ENCODE results near the gene CHRM4.
A peak's percentile ranks its signal among the peaks of the same experiment; 100 is the strongest.

The CHRM4 gene

GRCh38 chr11:46414879-46415278 is 23.3 kb upstream of the CHRM4 start:
- no peak overlapping the region for H3K27ac ChIP-seq (ENCODE audit: insufficient read depth in 1 of 2, low read depth in 1 of 2, low read length in 2 of 2, poor library complexity in 1 of 2, severe bottlenecking in 2 of 2)
- no peaks in the 10 kb centered on the region for H3K4me1 ChIP-seq (ENCODE audit: control extremely low read depth in 1 of 4, control insufficient read depth in 4 of 4, insufficient read depth in 4 of 4, low read length in 3 of 4)
- CTCF ChIA-PET: no interaction called here
- no peak overlapping the region for H3K4me3 ChIP-seq (ENCODE audit: control insufficient read depth in 1 of 7, extremely low read depth in 1 of 7, insufficient read depth in 4 of 7, low read depth in 2 of 7, low read length in 6 of 7)
- no peak for DNase-seq
- no peaks in the 10 kb centered on the region for H3K9me3 ChIP-seq (ENCODE audit: control extremely low read depth in 1 of 5, control insufficient read depth in 4 of 5, insufficient read depth in 2 of 5, low read depth in 1 of 5, low read length in 4 of 5)
- no peaks in the 10 kb centered on the region for H3K27me3 ChIP-seq (replicated peaks in 2 of 5; ENCODE audit: control insufficient read depth in 4 of 5, insufficient read depth in 5 of 5, low read length in 4 of 5)
- H3K36me3 ChIP-seq (ENCODE audit: control insufficient read depth in 4 of 4, insufficient read depth in 4 of 4, low read length in 3 of 4): peaks cover 14 to 57% (median 31%) of the 10 kb centered on the region in 4 experiments
- 63% methylated on average over 3 of the region's 3 CpGs for whole genome bisulfite sequencing (ENCODE audit: insufficient coverage)
- POLR2A ChIA-PET: no interaction called here

- no CpG with 5 or more reads among the region's 5 CpGs for WGBS (ENCODE audit: insufficient coverage)
- ChIA-PET POLR2A (no interaction called here), CTCF (no interaction called here)
- Histone ChIP-seq H3K4me1 (ENCODE audit: control extremely low read depth in 1 of 4, control insufficient read depth in 4 of 4, insufficient read depth in 4 of 4, low read length in 3 of 4) (no peaks in the 10 kb centered on the region), H3K36me3 (ENCODE audit: control insufficient read depth in 4 of 4, insufficient read depth in 4 of 4, low read length in 3 of 4) (peaks cover 16 to 62% (median 34%) of the 10 kb centered on the region in 4 experiments), H3K27me3 (replicated peaks in 2 of 5; ENCODE audit: control insufficient read depth in 4 of 5, insufficient read depth in 5 of 5, low read length in 4 of 5) (no peaks in the 10 kb centered on the region), H3K9me3 (ENCODE audit: control extremely low read depth in 1 of 5, control insufficient read depth in 4 of 5, insufficient read depth in 2 of 5, low read depth in 1 of 5, low read length in 4 of 5) (no peaks in the 10 kb centered on the region), H3K27ac (ENCODE audit: insufficient read depth in 1 of 2, low read depth in 1 of 2, low read length in 2 of 2, poor library complexity in 1 of 2, severe bottlenecking in 2 of 2) (no peak overlapping the region), H3K4me3 (ENCODE audit: control insufficient read depth in 1 of 7, extremely low read depth in 1 of 7, insufficient read depth in 4 of 7, low read depth in 2 of 7, low read length in 6 of 7) (no peak overlapping the region)
- DNase-seq: peak in 1 of 3 donors; percentile 4
These were observed 22.9 kb upstream of the CHRM4 start for GRCh38 chr11:46414466-46414796.

- POLR2A ChIA-PET: interaction anchor here (0.7 kb wide), 1 partner anchor 204 kb away, joined by 3 read pairs; the partner anchor contains the start of gene ATG13
These were observed 22.3 kb upstream of the CHRM4 start for GRCh38 chr11:46413760-46414465.

DNA sequence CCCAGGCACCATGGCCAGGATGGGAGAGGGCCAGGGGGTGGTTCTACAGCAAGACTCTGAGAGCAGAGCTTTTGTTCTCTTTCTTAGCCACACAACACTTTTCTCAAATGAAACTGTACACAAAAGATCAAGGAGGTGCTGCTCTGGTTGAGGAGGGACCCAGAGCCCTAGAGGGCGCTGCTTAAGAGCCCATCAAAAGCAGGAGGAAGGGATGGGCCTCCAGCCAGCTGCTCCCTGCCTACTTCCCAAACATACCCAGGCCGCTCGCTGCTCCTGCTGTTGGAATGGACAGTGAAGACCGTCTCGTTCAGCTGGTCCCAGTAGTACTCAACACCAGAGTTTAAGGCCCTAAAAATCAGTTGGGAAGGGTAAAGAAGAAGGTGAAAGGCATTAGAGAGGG is 18.4 kb upstream of the CHRM4 start:
- no peaks in the 10 kb centered on the region for H3K4me1 ChIP-seq (ENCODE audit: control extremely low read depth in 1 of 4, control insufficient read depth in 4 of 4, insufficient read depth in 4 of 4, low read length in 3 of 4)
- POLR2A ChIA-PET: no interaction called here
- H3K27me3 ChIP-seq (replicated peaks in 2 of 5; ENCODE audit: control insufficient read depth in 4 of 5, insufficient read depth in 5 of 5, low read length in 4 of 5): no peaks in the 10 kb centered on the region
- H3K9me3 ChIP-seq (ENCODE audit: control extremely low read depth in 1 of 5, control insufficient read depth in 4 of 5, insufficient read depth in 2 of 5, low read depth in 1 of 5, low read length in 4 of 5): no peaks in the 10 kb centered on the region
- 100% methylated on average over 1 of the region's 5 CpGs for WGBS (ENCODE audit: insufficient coverage)
- DNase-seq: no peak
- no peak overlapping the region for H3K27ac ChIP-seq (ENCODE audit: insufficient read depth in 1 of 2, low read depth in 1 of 2, low read length in 2 of 2, poor library complexity in 1 of 2, severe bottlenecking in 2 of 2)
- CTCF ChIA-PET: interaction anchor here (1.1 to 1.6 kb wide), 7 partner anchors 10 to 67 kb away, joined by 3 to 7 read pairs (median 4); no protein-coding TSS in a partner anchor
- H3K36me3 ChIP-seq (ENCODE audit: control insufficient read depth in 4 of 4, insufficient read depth in 4 of 4, low read length in 3 of 4): peaks cover 17 to 62% (median 41%) of the 10 kb centered on the region in 4 experiments
- no peak overlapping the region for H3K4me3 ChIP-seq (ENCODE audit: control insufficient read depth in 1 of 7, extremely low read depth in 1 of 7, insufficient read depth in 4 of 7, low read depth in 2 of 7, low read length in 6 of 7)

More at GRCh38 chr11:46413760-46414465, 22.3 kb upstream of the CHRM4 start:
- DNase-seq: no peak
- Histone ChIP-seq H3K4me3 (ENCODE audit: control insufficient read depth in 1 of 7, extremely low read depth in 1 of 7, insufficient read depth in 4 of 7, low read depth in 2 of 7, low read length in 6 of 7) (no peak overlapping the region), H3K9me3 (ENCODE audit: control extremely low read depth in 1 of 5, control insufficient read depth in 4 of 5, insufficient read depth in 2 of 5, low read depth in 1 of 5, low read length in 4 of 5) (no peaks in the 10 kb centered on the region), H3K27ac (ENCODE audit: insufficient read depth in 1 of 2, low read depth in 1 of 2, low read length in 2 of 2, poor library complexity in 1 of 2, severe bottlenecking in 2 of 2) (no peak overlapping the region), H3K4me1 (ENCODE audit: control extremely low read depth in 1 of 4, control insufficient read depth in 4 of 4, insufficient read depth in 4 of 4, low read length in 3 of 4) (no peaks in the 10 kb centered on the region), H3K36me3 (ENCODE audit: control insufficient read depth in 4 of 4, insufficient read depth in 4 of 4, low read length in 3 of 4) (peaks cover 16 to 66% (median 38%) of the 10 kb centered on the region in 4 experiments), H3K27me3 (replicated peaks in 2 of 5; ENCODE audit: control insufficient read depth in 4 of 5, insufficient read depth in 5 of 5, low read length in 4 of 5) (no peaks in the 10 kb centered on the region)
- 100% methylated on average over 9 of the region's 9 CpGs for WGBS (ENCODE audit: insufficient coverage)
- CTCF ChIA-PET: interaction anchor here (1.5 kb wide), 1 partner anchor 125 kb away, joined by 4 read pairs; no protein-coding TSS in a partner anchor

GRCh38 chr11:46408407-46408986 is 16.9 kb upstream of the CHRM4 start:
- 100% methylated on average over 4 of the region's 6 CpGs for WGBS (ENCODE audit: insufficient coverage)
- POLR2A ChIA-PET: no interaction called here
- H3K27ac ChIP-seq (ENCODE audit: insufficient read depth in 1 of 2, low read depth in 1 of 2, low read length in 2 of 2, poor library complexity in 1 of 2, severe bottlenecking in 2 of 2): no peak overlapping the region
- H3K4me3 ChIP-seq (ENCODE audit: control insufficient read depth in 1 of 7, extremely low read depth in 1 of 7, insufficient read depth in 4 of 7, low read depth in 2 of 7, low read length in 6 of 7): no peak overlapping the region
- CTCF ChIA-PET: interaction anchor here (0.6 to 1.4 kb wide), 3 partner anchors 12 to 381 kb away, joined by 3 to 4 read pairs (median 3); no protein-coding TSS in a partner anchor
- no peak for DNase-seq
- no peaks in the 10 kb centered on the region for H3K4me1 ChIP-seq (ENCODE audit: control extremely low read depth in 1 of 4, control insufficient read depth in 4 of 4, insufficient read depth in 4 of 4, low read length in 3 of 4)
- no peaks in the 10 kb centered on the region for H3K9me3 ChIP-seq (ENCODE audit: control extremely low read depth in 1 of 5, control insufficient read depth in 4 of 5, insufficient read depth in 2 of 5, low read depth in 1 of 5, low read length in 4 of 5)
- H3K36me3 ChIP-seq (ENCODE audit: control insufficient read depth in 4 of 4, insufficient read depth in 4 of 4, low read length in 3 of 4): peaks cover 15 to 58% (median 37%) of the 10 kb centered on the region in 4 experiments
- no peaks in the 10 kb centered on the region for H3K27me3 ChIP-seq (replicated peaks in 2 of 5; ENCODE audit: control insufficient read depth in 4 of 5, insufficient read depth in 5 of 5, low read length in 4 of 5)

- CTCF ChIA-PET: interaction anchor here (1.0 to 1.2 kb wide), 2 partner anchors 13 to 19 kb away, joined by 3 to 4 read pairs; no protein-coding TSS in a partner anchor
- Histone ChIP-seq H3K4me1 (ENCODE audit: control extremely low read depth in 1 of 4, control insufficient read depth in 4 of 4, insufficient read depth in 4 of 4, low read length in 3 of 4) (no peaks in the 10 kb centered on the region), H3K27ac (ENCODE audit: insufficient read depth in 1 of 2, low read depth in 1 of 2, low read length in 2 of 2, poor library complexity in 1 of 2, severe bottlenecking in 2 of 2) (no peak overlapping the region), H3K27me3 (replicated peaks in 2 of 5; ENCODE audit: control insufficient read depth in 4 of 5, insufficient read depth in 5 of 5, low read length in 4 of 5) (no peaks in the 10 kb centered on the region), H3K4me3 (ENCODE audit: control insufficient read depth in 1 of 7, extremely low read depth in 1 of 7, insufficient read depth in 4 of 7, low read depth in 2 of 7, low read length in 6 of 7) (no peak overlapping the region), H3K36me3 (ENCODE audit: control insufficient read depth in 4 of 4, insufficient read depth in 4 of 4, low read length in 3 of 4) (peaks cover 13 to 61% (median 37%) of the 10 kb centered on the region in 4 experiments), H3K9me3 (ENCODE audit: control extremely low read depth in 1 of 5, control insufficient read depth in 4 of 5, insufficient read depth in 2 of 5, low read depth in 1 of 5, low read length in 4 of 5) (no peaks in the 10 kb centered on the region)
- POLR2A ChIA-PET: no interaction called here
- 98% methylated on average over 10 of the region's 10 CpGs for WGBS (ENCODE audit: insufficient coverage)
- DNase-seq: no peak
These were observed 16.1 kb upstream of the CHRM4 start for GRCh38 chr11:46407635-46408034.

GRCh38 chr11:46404476-46405017 is 13.0 kb upstream of the CHRM4 start:
- Histone ChIP-seq H3K27ac (ENCODE audit: insufficient read depth in 1 of 2, low read depth in 1 of 2, low read length in 2 of 2, poor library complexity in 1 of 2, severe bottlenecking in 2 of 2) (no peak overlapping the region), H3K9me3 (ENCODE audit: control extremely low read depth in 1 of 5, control insufficient read depth in 4 of 5, insufficient read depth in 2 of 5, low read depth in 1 of 5, low read length in 4 of 5) (no peaks in the 10 kb centered on the region), H3K36me3 (ENCODE audit: control insufficient read depth in 4 of 4, insufficient read depth in 4 of 4, low read length in 3 of 4) (peaks cover 12 to 58% (median 35%) of the 10 kb centered on the region in 4 experiments), H3K4me3 (ENCODE audit: control insufficient read depth in 1 of 7, extremely low read depth in 1 of 7, insufficient read depth in 4 of 7, low read depth in 2 of 7, low read length in 6 of 7) (no peak overlapping the region), H3K27me3 (replicated peaks in 2 of 5; ENCODE audit: control insufficient read depth in 4 of 5, insufficient read depth in 5 of 5, low read length in 4 of 5) (no peaks in the 10 kb centered on the region), H3K4me1 (ENCODE audit: control extremely low read depth in 1 of 4, control insufficient read depth in 4 of 4, insufficient read depth in 4 of 4, low read length in 3 of 4) (no peaks in the 10 kb centered on the region)
- ChIA-PET CTCF (interaction anchor here (0.7 to 7.1 kb wide), 2 partner anchors 15 to 1175 kb away, joined by 3 to 52 read pairs; partner anchors contain the start of gene CHRM4), POLR2A (no interaction called here)
- no peak for DNase-seq
- WGBS (ENCODE audit: insufficient coverage): 100% methylated on average over 2 of the region's 5 CpGs
